ENCODE measurements around the gene ST7.
"Not testable (repeated sequence)": the region's sequence is repeated elsewhere in the genome, so short reads cannot be mapped to it uniquely, and the experiment has no call there.

GRCh38 chr7:116961966-116962673 is 8.8 kb downstream of the ST7 start:
- TF ChIP-seq FOXK1 (CRISPR knock-in tag; IDR thresholded peaks at IDR 0.05); ZBTB21 (CRISPR knock-in tag; IDR thresholded peaks at IDR 0.05; ENCODE audit: borderline replicate concordance); USF1 (CRISPR knock-in tag; IDR thresholded peaks at IDR 0.05): not testable (repeated sequence)

Data from WTC11 (cell line).